Measurements from ENCODE around the gene KAT14.
"Not testable (repeated sequence)": the region's sequence is repeated elsewhere in the genome, so short reads cannot be mapped to it uniquely, and the experiment has no call there.

KAT14 gene

GRCh38 chr20:18137412-18138265, at the start of gene KAT14, which contains the start of gene PET117:
Gene KAT14, plus strand, starts transcription at chr20:18137863. Its CDS starts 4,798 bp downstream, at chr20:18142661.
Gene PET117, plus strand, starts transcription at chr20:18137863. Its CDS starts 93 bp downstream, at chr20:18137956.
- no peak for TF ChIP-seq CTCF (IDR thresholded peaks at IDR 0.05; ENCODE audit: low read depth, low read length, missing control alignments)
- in situ Hi-C loops (cut with HindIII; ENCODE audit: low sequenced_read_pairs), result no loop called here
- peak within 1 kb of the TSS; percentile 84 for H3K4me3 ChIP-seq (ENCODE audit: low read depth, low read length)
- DNase-seq (ENCODE audit: low read depth), result peak; percentile 80

GRCh38 chr20:18088298-18088697, 49.4 kb upstream of the KAT14 start:
- in situ Hi-C loops (cut with HindIII; ENCODE audit: low sequenced_read_pairs); DNase-seq (ENCODE audit: low read depth): not testable (repeated sequence)

GRCh38 chr20:18088841-18089240, 48.8 kb upstream of the KAT14 start:
- H3K4me3 ChIP-seq (ENCODE audit: low read depth, low read length); in situ Hi-C loops (cut with HindIII; ENCODE audit: low sequenced_read_pairs); DNase-seq (ENCODE audit: low read depth): not testable (repeated sequence)

More at GRCh38 chr20:18088298-18088697, 49.4 kb upstream of the KAT14 start:
- H3K4me3 ChIP-seq (ENCODE audit: low read depth, low read length), result not testable (repeated sequence)

GRCh38 chr20:18090044-18090443, 47.6 kb upstream of the KAT14 start:
- in situ Hi-C loops (cut with HindIII; ENCODE audit: low sequenced_read_pairs), result no loop called here
- TF ChIP-seq CTCF (IDR thresholded peaks at IDR 0.05; ENCODE audit: low read depth, low read length, missing control alignments), result no peak
- DNase-seq (ENCODE audit: low read depth), result no peak
- H3K4me3 ChIP-seq (ENCODE audit: low read depth, low read length), result no peak overlapping the region

- TF ChIP-seq CTCF (IDR thresholded peaks at IDR 0.05; ENCODE audit: low read depth, low read length, missing control alignments), result no peak
- in situ Hi-C loops (cut with HindIII; ENCODE audit: low sequenced_read_pairs), result no loop called here
- DNase-seq (ENCODE audit: low read depth), result no peak
- H3K4me3 ChIP-seq (ENCODE audit: low read depth, low read length), result no peak overlapping the region
Measured at GRCh38 chr20:18090477-18090876, 47.2 kb upstream of the KAT14 start.

- in situ Hi-C loops (cut with HindIII; ENCODE audit: low sequenced_read_pairs), result no loop called here
- H3K4me3 ChIP-seq (ENCODE audit: low read depth, low read length), result no peak overlapping the region
- no peak for TF ChIP-seq CTCF (IDR thresholded peaks at IDR 0.05; ENCODE audit: low read depth, low read length, missing control alignments)
- DNase-seq (ENCODE audit: low read depth), result no peak
Measured at GRCh38 chr20:18091623-18092022, 46.0 kb upstream of the KAT14 start.

GRCh38 chr20:18092890-18093289, 44.8 kb upstream of the KAT14 start:
- in situ Hi-C loops (cut with HindIII; ENCODE audit: low sequenced_read_pairs), result no loop called here
- TF ChIP-seq CTCF (IDR thresholded peaks at IDR 0.05; ENCODE audit: low read depth, low read length, missing control alignments), result no peak
- no peak overlapping the region for H3K4me3 ChIP-seq (ENCODE audit: low read depth, low read length)
- no peak for DNase-seq (ENCODE audit: low read depth)
